ENCODE data around the gene DEFB123.

The DEFB123 gene

DNA sequence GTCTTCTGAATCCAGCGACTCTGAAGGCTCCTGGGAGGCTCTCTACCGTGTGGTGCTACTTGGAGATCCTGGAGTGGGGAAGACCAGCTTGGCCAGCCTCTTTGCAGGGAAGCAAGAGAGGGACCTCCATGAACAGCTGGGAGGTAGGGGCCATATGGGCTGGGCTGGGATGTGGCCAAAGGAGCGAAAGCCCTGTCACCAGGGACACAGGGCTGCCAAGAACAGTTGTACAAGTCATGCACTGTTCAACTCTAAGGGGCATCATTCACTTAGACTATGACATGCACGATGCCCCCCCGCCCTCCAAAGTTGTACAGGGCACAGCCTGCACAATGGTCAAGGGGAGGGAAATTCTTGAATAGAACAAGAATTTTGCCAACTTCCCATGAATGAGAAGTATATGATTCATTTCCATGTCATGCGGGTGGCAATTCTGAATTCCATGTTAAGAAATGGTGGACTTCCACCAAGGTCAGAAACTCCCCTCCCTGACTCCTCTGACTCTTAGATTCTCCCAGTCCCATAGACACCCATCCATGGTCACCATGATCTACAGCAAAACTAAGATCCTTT, 36.3 kb downstream of the DEFB123 start:
- Histone ChIP-seq H3K23ac (ENCODE audit: low read length) (no peak overlapping the region), H4K91ac (ENCODE audit: low read depth, low read length) (no peak overlapping the region), H2BK5ac (ENCODE audit: low read depth, low read length, poor library complexity) (no peak overlapping the region), H3K4me3 (ENCODE audit: low read depth, low read length) (no peak overlapping the region), H3K14ac (ENCODE audit: low read length) (no peak overlapping the region), H3K4ac (ENCODE audit: low read depth, low read length) (no peak overlapping the region), H3K9ac (ENCODE audit: low read length) (no peak overlapping the region), H2AFZ (ENCODE audit: insufficient read depth, low read length, poor library complexity) (no peak overlapping the region), H2AK5ac (ENCODE audit: low read length) (no peak overlapping the region), H3K79me2 (ENCODE audit: control insufficient read depth, insufficient read depth, low read length, poor library complexity) (no peaks in the 10 kb centered on the region), H3K27ac (ENCODE audit: low read depth, low read length) (no peak overlapping the region), H2BK120ac (ENCODE audit: insufficient read depth, low read length, poor library complexity) (no peak overlapping the region), H3K4me1 (ENCODE audit: control insufficient read depth in 1 of 2, insufficient read depth in 2 of 2, low read length in 2 of 2) (no peaks in the 10 kb centered on the region), H2BK12ac (ENCODE audit: low read length) (no peak overlapping the region), H4K8ac (ENCODE audit: low read depth, low read length) (no peak overlapping the region), H3K4me2 (ENCODE audit: low read length) (no peak overlapping the region), H3K36me3 (ENCODE audit: control insufficient read depth in 1 of 2, insufficient read depth in 2 of 2, low read length in 2 of 2) (no peaks in the 10 kb centered on the region), H3K79me1 (ENCODE audit: low read length) (no peaks in the 10 kb centered on the region), H4K12ac (ENCODE audit: low read depth, low read length) (no peak overlapping the region), H3K9me3 (ENCODE audit: insufficient read depth, low read depth, low read length) (peaks cover 42% of the 10 kb centered on the region), H3K18ac (ENCODE audit: low read length) (no peak overlapping the region), H3K27me3 (ENCODE audit: insufficient read depth, low read length) (no peaks in the 10 kb centered on the region)
- WGBS (ENCODE audit: extremely low coverage, insufficient coverage, insufficient read length), result no CpG with 5 or more reads among the region's 6 CpGs
- DNase-seq, result peak in 1 of 2 donors; percentile 27

DNA sequence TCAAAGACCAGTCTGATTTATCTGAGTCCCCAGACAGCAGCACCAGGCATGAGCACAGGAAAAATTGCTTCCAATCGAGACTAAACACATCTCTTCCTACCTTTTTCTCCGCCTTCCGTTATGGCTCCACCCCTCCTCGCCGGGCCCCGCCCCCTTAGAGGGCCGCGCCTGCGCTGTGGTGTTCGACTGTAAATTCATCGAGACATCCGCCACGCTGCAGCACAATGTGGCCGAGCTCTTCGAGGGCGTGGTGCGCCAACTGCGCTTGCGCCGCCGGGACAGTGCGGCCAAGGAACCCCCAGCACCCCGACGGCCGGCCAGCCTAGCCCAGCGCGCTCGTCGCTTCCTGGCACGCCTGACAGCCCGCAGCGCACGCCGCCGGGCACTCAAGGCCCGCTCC, 43.6 kb downstream of the DEFB123 start:
- Histone ChIP-seq H3K9ac (ENCODE audit: low read length) (no peak overlapping the region), H3K79me2 (ENCODE audit: control insufficient read depth, insufficient read depth, low read length, poor library complexity) (no peaks in the 10 kb centered on the region), H2BK12ac (ENCODE audit: low read length) (no peak overlapping the region), H2BK120ac (ENCODE audit: insufficient read depth, low read length, poor library complexity) (no peak overlapping the region), H3K18ac (ENCODE audit: low read length) (no peak overlapping the region), H3K4me1 (ENCODE audit: control insufficient read depth in 1 of 2, insufficient read depth in 2 of 2, low read length in 2 of 2) (no peaks in the 10 kb centered on the region), H3K79me1 (ENCODE audit: low read length) (no peaks in the 10 kb centered on the region), H2AFZ (ENCODE audit: insufficient read depth, low read length, poor library complexity) (no peak overlapping the region), H3K4me3 (ENCODE audit: low read depth, low read length) (no peak overlapping the region), H3K27ac (ENCODE audit: low read depth, low read length) (no peak overlapping the region), H4K91ac (ENCODE audit: low read depth, low read length) (no peak overlapping the region), H2AK5ac (ENCODE audit: low read length) (no peak overlapping the region), H3K23ac (ENCODE audit: low read length) (no peak overlapping the region), H3K9me3 (ENCODE audit: insufficient read depth, low read depth, low read length) (peaks cover 38% of the 10 kb centered on the region), H4K12ac (ENCODE audit: low read depth, low read length) (no peak overlapping the region), H2BK5ac (ENCODE audit: low read depth, low read length, poor library complexity) (no peak overlapping the region), H3K4ac (ENCODE audit: low read depth, low read length) (no peak overlapping the region), H3K36me3 (ENCODE audit: control insufficient read depth in 1 of 2, insufficient read depth in 2 of 2, low read length in 2 of 2) (no peaks in the 10 kb centered on the region), H3K4me2 (ENCODE audit: low read length) (no peak overlapping the region), H3K27me3 (ENCODE audit: insufficient read depth, low read length) (no peaks in the 10 kb centered on the region), H3K14ac (ENCODE audit: low read length) (no peak overlapping the region), H4K8ac (ENCODE audit: low read depth, low read length) (no peak overlapping the region)
- DNase-seq, result no peak
- no CpG with 5 or more reads among the region's 36 CpGs for WGBS (ENCODE audit: extremely low coverage, insufficient coverage, insufficient read length)

DNA sequence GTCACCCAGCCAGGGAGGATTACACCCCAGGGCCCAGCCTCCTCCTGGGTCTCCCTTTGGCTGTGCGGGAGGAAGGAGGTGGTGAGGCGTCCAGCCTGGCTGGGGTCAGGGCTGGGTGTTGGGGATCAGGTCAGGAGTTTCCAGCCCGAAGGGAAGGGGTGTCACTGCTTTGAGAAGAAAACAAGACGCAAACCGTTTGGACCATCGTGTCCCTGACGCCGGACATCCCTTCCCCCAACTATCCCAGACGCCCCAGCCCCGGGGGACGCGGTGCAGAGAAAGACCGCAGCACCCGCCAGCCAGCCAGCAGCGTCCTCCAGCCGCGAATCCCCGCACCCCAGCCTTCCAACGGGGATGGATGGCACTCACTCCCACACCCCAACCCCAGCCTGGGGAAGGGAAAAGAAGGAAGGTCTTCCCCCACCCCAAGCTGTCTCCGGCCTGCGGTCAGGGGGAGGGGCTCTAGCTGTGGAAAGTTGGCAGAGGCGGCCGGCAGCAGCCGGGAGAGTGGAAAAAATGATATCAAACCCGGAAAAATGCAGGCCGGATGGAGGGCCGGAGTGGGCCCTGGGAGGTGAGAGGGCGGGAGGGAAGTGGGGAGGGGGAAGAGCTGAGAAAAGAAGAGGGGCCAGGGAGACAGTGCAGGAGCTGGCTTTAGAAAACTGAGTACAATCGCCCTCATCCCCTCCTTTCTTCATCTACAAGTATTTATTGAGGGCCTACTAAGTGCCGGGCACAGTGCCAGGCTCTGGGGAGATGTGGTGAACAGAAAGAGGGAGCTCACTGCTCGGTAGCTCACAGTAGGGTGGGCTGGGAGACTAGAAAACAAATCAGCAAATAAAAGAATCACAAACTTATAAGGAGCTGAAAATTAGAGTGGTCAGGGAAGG, 45.3 kb downstream of the DEFB123 start:
- H3K4me3 ChIP-seq (ENCODE audit: low read depth, low read length), result no peak overlapping the region
- no peaks in the 10 kb centered on the region for H3K79me2 ChIP-seq (ENCODE audit: control insufficient read depth, insufficient read depth, low read length, poor library complexity)
- no peak overlapping the region for H2BK5ac ChIP-seq (ENCODE audit: low read depth, low read length, poor library complexity)
- H3K27me3 ChIP-seq (ENCODE audit: insufficient read depth, low read length), result no peaks in the 10 kb centered on the region
- no peak overlapping the region for H3K27ac ChIP-seq (ENCODE audit: low read depth, low read length)
- no peak overlapping the region for H3K4ac ChIP-seq (ENCODE audit: low read depth, low read length)
- H2AK5ac ChIP-seq (ENCODE audit: low read length), result no peak overlapping the region
- no peak overlapping the region for H4K8ac ChIP-seq (ENCODE audit: low read depth, low read length)
- H4K12ac ChIP-seq (ENCODE audit: low read depth, low read length), result no peak overlapping the region
- H2AFZ ChIP-seq (ENCODE audit: insufficient read depth, low read length, poor library complexity), result no peak overlapping the region
- no peak overlapping the region for H3K23ac ChIP-seq (ENCODE audit: low read length)
- DNase-seq, result no peak
- no peak overlapping the region for H3K14ac ChIP-seq (ENCODE audit: low read length)
- H4K91ac ChIP-seq (ENCODE audit: low read depth, low read length), result no peak overlapping the region
- peaks cover 32% of the 10 kb centered on the region for H3K9me3 ChIP-seq (ENCODE audit: insufficient read depth, low read depth, low read length)
- WGBS (ENCODE audit: extremely low coverage, insufficient coverage, insufficient read length), result no CpG with 5 or more reads among the region's 31 CpGs
- no peaks in the 10 kb centered on the region for H3K36me3 ChIP-seq (ENCODE audit: control insufficient read depth in 1 of 2, insufficient read depth in 2 of 2, low read length in 2 of 2)
- H3K18ac ChIP-seq (ENCODE audit: low read length), result no peak overlapping the region
- H3K9ac ChIP-seq (ENCODE audit: low read length), result no peak overlapping the region
- no peak overlapping the region for H2BK12ac ChIP-seq (ENCODE audit: low read length)
- H2BK120ac ChIP-seq (ENCODE audit: insufficient read depth, low read length, poor library complexity), result no peak overlapping the region
- H3K79me1 ChIP-seq (ENCODE audit: low read length), result no peaks in the 10 kb centered on the region
- no peaks in the 10 kb centered on the region for H3K4me1 ChIP-seq (ENCODE audit: control insufficient read depth in 1 of 2, insufficient read depth in 2 of 2, low read length in 2 of 2)
- no peak overlapping the region for H3K4me2 ChIP-seq (ENCODE audit: low read length)

DNA sequence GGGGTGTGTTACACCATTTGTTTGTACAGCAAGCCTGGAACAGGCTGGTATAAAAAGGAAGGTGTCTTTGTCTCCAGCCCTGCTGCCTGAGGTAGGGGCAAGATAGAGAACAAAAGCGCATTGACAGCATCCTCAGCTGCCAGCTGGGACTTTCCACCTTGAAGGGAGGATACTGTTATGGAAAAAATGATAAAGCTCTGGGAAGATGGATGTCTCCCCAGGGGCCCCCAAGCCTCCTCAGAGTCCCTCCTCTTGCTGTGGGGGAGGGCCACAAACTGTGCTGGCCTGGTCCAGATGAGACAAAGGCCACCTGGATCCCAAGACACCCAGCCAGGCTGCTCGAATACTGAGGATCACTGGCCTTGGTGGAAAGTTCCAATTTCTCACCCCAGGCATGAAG, 47.7 kb downstream of the DEFB123 start:
- no peaks in the 10 kb centered on the region for H3K27me3 ChIP-seq (ENCODE audit: insufficient read depth, low read length)

More for the DNA sequence above, 47.7 kb downstream of the DEFB123 start:
- Histone ChIP-seq H3K4me1 (ENCODE audit: control insufficient read depth in 1 of 2, insufficient read depth in 2 of 2, low read length in 2 of 2) (no peaks in the 10 kb centered on the region), H2BK120ac (ENCODE audit: insufficient read depth, low read length, poor library complexity) (no peak overlapping the region), H2AK5ac (ENCODE audit: low read length) (no peak overlapping the region), H4K12ac (ENCODE audit: low read depth, low read length) (no peak overlapping the region), H2BK12ac (ENCODE audit: low read length) (no peak overlapping the region), H3K4me2 (ENCODE audit: low read length) (no peak overlapping the region), H3K9me3 (ENCODE audit: insufficient read depth, low read depth, low read length) (peaks cover 26% of the 10 kb centered on the region), H2AFZ (ENCODE audit: insufficient read depth, low read length, poor library complexity) (no peak overlapping the region), H3K27ac (ENCODE audit: low read depth, low read length) (no peak overlapping the region), H3K9ac (ENCODE audit: low read length) (no peak overlapping the region), H3K36me3 (ENCODE audit: control insufficient read depth in 1 of 2, insufficient read depth in 2 of 2, low read length in 2 of 2) (no peaks in the 10 kb centered on the region), H2BK5ac (ENCODE audit: low read depth, low read length, poor library complexity) (no peak overlapping the region), H3K79me1 (ENCODE audit: low read length) (no peaks in the 10 kb centered on the region), H3K4me3 (ENCODE audit: low read depth, low read length) (no peak overlapping the region), H3K18ac (ENCODE audit: low read length) (no peak overlapping the region), H3K14ac (ENCODE audit: low read length) (no peak overlapping the region), H3K79me2 (ENCODE audit: control insufficient read depth, insufficient read depth, low read length, poor library complexity) (no peaks in the 10 kb centered on the region), H4K91ac (ENCODE audit: low read depth, low read length) (no peak overlapping the region), H4K8ac (ENCODE audit: low read depth, low read length) (no peak overlapping the region), H3K23ac (ENCODE audit: low read length) (no peak overlapping the region), H3K4ac (ENCODE audit: low read depth, low read length) (no peak overlapping the region)
- DNase-seq, result no peak
- WGBS (ENCODE audit: extremely low coverage, insufficient coverage, insufficient read length), result no CpG with 5 or more reads among the region's 2 CpGs
